ENCODE measurements around the gene RBMX. TPM values are rescaled to one million over a fixed set of nuclear protein-coding genes. Genes with fewer than 3 reads are reported as not detected.
A peak's percentile ranks its signal among the peaks of the same experiment; 100 is the strongest.
"Not testable (repeated sequence)": the region's sequence is repeated elsewhere in the genome, so short reads cannot be mapped to it uniquely, and the experiment has no call there.

The RBMX gene
- total and polyA plus RNA-seq, 2 experiments from 2014 or later = 337 to 601 TPM

DNA sequence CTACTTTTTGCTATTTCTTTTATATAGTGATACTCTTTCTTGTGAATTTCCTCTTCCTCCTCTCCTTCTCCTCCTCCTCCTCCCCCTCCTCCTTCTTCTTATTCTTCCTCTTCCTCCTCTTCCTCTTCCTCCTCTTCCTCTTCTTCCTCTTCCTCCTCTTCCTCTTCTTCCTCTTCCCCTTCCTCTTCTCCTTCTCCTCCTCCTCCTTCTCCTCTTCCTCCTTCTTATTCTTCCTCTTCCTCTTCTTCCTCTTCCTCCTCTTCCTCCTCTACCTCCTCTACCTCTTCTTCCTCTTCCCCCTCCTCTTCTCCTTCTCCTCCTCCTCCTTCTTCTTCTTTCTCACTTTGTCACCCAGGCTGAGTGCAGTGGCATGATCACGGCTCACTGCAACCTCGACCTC lies 36.3 kb upstream of the RBMX start (continued):
- TF ChIP-seq REST (IDR thresholded peaks at IDR 0.05; ENCODE audit: unreplicated experiment) (no peak), ZNF114 (CRISPR knock-in tag; IDR thresholded peaks at IDR 0.05) (no peak), EZH2 (IDR thresholded peaks at IDR 0.05; ENCODE audit: low read depth, unreplicated experiment) (no peak), ZNF331 (CRISPR knock-in tag; IDR thresholded peaks at IDR 0.05; ENCODE audit: low read depth) (no peak)
- TF ChIP-seq, protein P1, sequence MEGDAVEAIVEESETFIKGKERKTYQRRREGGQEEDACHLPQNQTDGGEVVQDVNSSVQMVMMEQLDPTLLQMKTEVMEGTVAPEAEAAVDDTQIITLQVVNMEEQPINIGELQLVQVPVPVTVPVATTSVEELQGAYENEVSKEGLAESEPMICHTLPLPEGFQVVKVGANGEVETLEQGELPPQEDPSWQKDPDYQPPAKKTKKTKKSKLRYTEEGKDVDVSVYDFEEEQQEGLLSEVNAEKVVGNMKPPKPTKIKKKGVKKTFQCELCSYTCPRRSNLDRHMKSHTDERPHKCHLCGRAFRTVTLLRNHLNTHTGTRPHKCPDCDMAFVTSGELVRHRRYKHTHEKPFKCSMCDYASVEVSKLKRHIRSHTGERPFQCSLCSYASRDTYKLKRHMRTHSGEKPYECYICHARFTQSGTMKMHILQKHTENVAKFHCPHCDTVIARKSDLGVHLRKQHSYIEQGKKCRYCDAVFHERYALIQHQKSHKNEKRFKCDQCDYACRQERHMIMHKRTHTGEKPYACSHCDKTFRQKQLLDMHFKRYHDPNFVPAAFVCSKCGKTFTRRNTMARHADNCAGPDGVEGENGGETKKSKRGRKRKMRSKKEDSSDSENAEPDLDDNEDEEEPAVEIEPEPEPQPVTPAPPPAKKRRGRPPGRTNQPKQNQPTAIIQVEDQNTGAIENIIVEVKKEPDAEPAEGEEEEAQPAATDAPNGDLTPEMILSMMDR (conservative IDR thresholded peaks at IDR 0.05; ENCODE audit: low read depth in 2 of 2) = no peak

DNA sequence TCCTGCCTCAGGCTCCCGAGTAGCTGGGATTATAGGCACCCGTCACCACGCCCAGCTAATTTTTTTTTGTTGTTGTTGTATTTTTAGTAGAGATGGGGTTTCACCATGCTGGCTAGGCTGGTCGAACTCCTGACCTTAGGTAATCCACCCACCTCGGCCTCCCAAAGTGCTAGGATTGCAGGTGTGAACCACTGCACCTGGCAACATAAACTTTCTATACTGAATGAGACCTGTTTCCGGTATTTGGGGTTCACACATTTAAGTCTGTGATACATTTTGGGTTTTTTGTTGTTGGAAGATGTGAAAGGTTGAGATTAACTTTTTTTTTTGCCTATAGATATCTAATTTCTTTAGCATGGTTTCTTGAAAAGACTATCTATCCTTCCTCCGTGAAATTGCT lies 31.1 kb upstream of the RBMX start:
- H3K4me1 ChIP-seq (ENCODE audit: insufficient read depth); H3K79me2 ChIP-seq (replicated peaks; ENCODE audit: insufficient read depth); H3K4me3 Mint-ChIP-seq; H3K9me2 ChIP-seq (ENCODE audit: insufficient read depth); H4K20me1 ChIP-seq (replicated peaks; ENCODE audit: insufficient read depth); H3K36me3 ChIP-seq (ENCODE audit: insufficient read depth); H3K27ac Mint-ChIP-seq; H3F3A ChIP-seq (replicated peaks; ENCODE audit: low read depth); H3K27me3 Mint-ChIP-seq (ENCODE audit: insufficient read depth, low read depth, poor library complexity); H3K27me3 ChIP-seq (ENCODE audit: insufficient read depth); DNase-seq (ENCODE audit: low spot score); H3K4me3 ChIP-seq; H3K27ac ChIP-seq (ENCODE audit: low read depth); ATAC-seq; H3K4me1 Mint-ChIP-seq; H3K9me3 Mint-ChIP-seq; H3K36me3 Mint-ChIP-seq (ENCODE audit: low read depth); H2AFZ ChIP-seq; H3K4me2 ChIP-seq: not testable (repeated sequence)

DNA sequence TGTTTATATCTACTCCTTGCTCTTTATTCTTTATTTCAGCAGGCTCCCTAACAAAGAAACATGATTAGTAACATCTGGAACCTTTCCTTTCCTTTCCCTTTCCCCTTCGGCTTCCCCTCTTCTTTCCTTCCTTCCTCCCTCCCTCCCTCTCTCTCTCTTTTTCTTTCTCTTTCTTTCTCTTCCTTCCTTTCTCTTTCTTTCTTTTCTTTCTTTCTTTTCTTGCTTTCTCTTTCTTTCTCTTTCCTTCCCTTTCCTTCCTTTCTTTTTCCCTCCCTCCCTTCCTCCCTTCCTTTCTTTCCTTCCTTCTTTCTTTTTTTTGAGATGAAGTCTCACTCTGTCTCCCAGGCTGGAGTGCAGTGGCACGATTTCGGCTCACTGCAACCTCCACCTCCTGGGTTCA lies 30.7 kb upstream of the RBMX start:
- H3K27ac Mint-ChIP-seq = no peak overlapping the region
- Histone ChIP-seq H3K27ac (ENCODE audit: low read depth) (no peak overlapping the region), H3K79me2 (replicated peaks; ENCODE audit: insufficient read depth) (no peaks in the 10 kb centered on the region), H3K36me3 (ENCODE audit: insufficient read depth) (no peaks in the 10 kb centered on the region), H2AFZ (no peak overlapping the region), H3K4me2 (no peak overlapping the region), H3K4me1 (ENCODE audit: insufficient read depth) (peaks cover 6% of the 10 kb centered on the region; the same call in 1 of the 2 replicates), H3F3A (replicated peaks; ENCODE audit: low read depth) (no peaks in the 10 kb centered on the region), H3K27me3 (ENCODE audit: insufficient read depth) (no peaks in the 10 kb centered on the region), H4K20me1 (replicated peaks; ENCODE audit: insufficient read depth) (no peaks in the 10 kb centered on the region), H3K4me3 (peak overlapping the region; percentile 86; the same call in 1 of the 2 replicates), H3K9me2 (ENCODE audit: insufficient read depth) (no peaks in the 10 kb centered on the region)
- no peaks in the 10 kb centered on the region for H3K9me3 Mint-ChIP-seq
- peaks cover 1% of the 10 kb centered on the region for H3K27me3 Mint-ChIP-seq (ENCODE audit: insufficient read depth, low read depth, poor library complexity)
- DNase-seq (ENCODE audit: low spot score) (no peak), ATAC-seq (no peak)
- H3K36me3 Mint-ChIP-seq (ENCODE audit: low read depth) = no peaks in the 10 kb centered on the region; the same call in 2 of the 3 replicates
- H3K4me3 Mint-ChIP-seq = no peak overlapping the region
- peaks cover 3% of the 10 kb centered on the region; the same call in 1 of the 3 replicates for H3K4me1 Mint-ChIP-seq
- TF ChIP-seq EZH2 (IDR thresholded peaks at IDR 0.05; ENCODE audit: low read depth, unreplicated experiment) (no peak), ZNF462 (CRISPR knock-in tag; IDR thresholded peaks at IDR 0.05) (no peak), JUNB (IDR thresholded peaks at IDR 0.05; ENCODE audit: unreplicated experiment) (no peak)
